GM11168 (cell line): ENCODE results near the gene GJD2.

Experiments
- in situ Hi-C: fragments of 300-500 bp; cut with MboI; formaldehyde crosslinking; loops from one replicate; pipeline ENCODE4 v1.12.0; 2022; ENCODE audit warnings: low sequenced_read_pairs; ENCODE audit not compliant: unreplicated experiment

GJD2 gene

GRCh38 chr15:34729056-34729455, 25.7 kb downstream of the GJD2 start:
- in situ Hi-C loops = no loop called here

- in situ Hi-C loops = no loop called here
Measured at GRCh38 chr15:34726406-34727100, 28.2 kb downstream of the GJD2 start.

- in situ Hi-C loops = no loop called here
Measured at GRCh38 chr15:34725556-34725955, 29.2 kb downstream of the GJD2 start.

GRCh38 chr15:34724481-34724880, 30.3 kb downstream of the GJD2 start:
- in situ Hi-C loops = no loop called here

- in situ Hi-C loops = no loop called here
Measured at GRCh38 chr15:34722439-34722836, 32.4 kb downstream of the GJD2 start.

- in situ Hi-C loops = no loop called here
Measured at GRCh38 chr15:34721802-34722438, 32.9 kb downstream of the GJD2 start.

- in situ Hi-C loops = no loop called here
Measured at GRCh38 chr15:34721157-34721801, 33.5 kb downstream of the GJD2 start.

GRCh38 chr15:34719695-34720094, 35.1 kb downstream of the GJD2 start:
- in situ Hi-C loops = no loop called here

- in situ Hi-C loops = no loop called here
Measured at GRCh38 chr15:34718681-34719665, 35.8 kb downstream of the GJD2 start.

GRCh38 chr15:34717729-34718128, 37.1 kb downstream of the GJD2 start:
- in situ Hi-C loops = no loop called here

- in situ Hi-C loops = no loop called here
Measured at GRCh38 chr15:34716111-34716510, 38.7 kb downstream of the GJD2 start.

GRCh38 chr15:34714476-34715121, 40.2 kb downstream of the GJD2 start:
- in situ Hi-C loops = no loop called here

GRCh38 chr15:34713635-34714034, 41.2 kb downstream of the GJD2 start:
- in situ Hi-C loops = no loop called here

GRCh38 chr15:34709866-34710265, 44.9 kb downstream of the GJD2 start:
- in situ Hi-C loops = no loop called here

- in situ Hi-C loops = no loop called here
Measured at GRCh38 chr15:34708422-34708821, 46.4 kb downstream of the GJD2 start.

- in situ Hi-C loops = no loop called here
Measured at GRCh38 chr15:34701536-34701935, 53.3 kb downstream of the GJD2 start.
